Osteocyte (in vitro differentiated cells): ENCODE data around the gene LRRC1. TPM values are rescaled to one million over a fixed set of nuclear protein-coding genes. Genes with fewer than 3 reads are reported as not detected.

Source experiments
- DNase-seq: peaks from one replicate; pipeline ENCODE4 v3.0.0; 2021; ENCODE audit warnings: mixed read lengths; ENCODE audit not compliant: unreplicated experiment; ENCODE audit errors: extremely low spot score
- H3K27ac Mint-ChIP-seq: one replicate; pipeline ENCODE4 v1.8.0; 2021; ENCODE audit warnings: mild to moderate bottlenecking, mixed read lengths; ENCODE audit not compliant: unreplicated experiment
- H3K27me3 Mint-ChIP-seq: one replicate; pipeline ENCODE4 v1.8.0; 2021; ENCODE audit warnings: mixed read lengths; ENCODE audit not compliant: unreplicated experiment
- H3K36me3 Mint-ChIP-seq: one replicate; pipeline ENCODE4 v1.8.0; 2021; ENCODE audit warnings: mixed read lengths; ENCODE audit not compliant: unreplicated experiment
- H3K4me1 Mint-ChIP-seq: one replicate; pipeline ENCODE4 v1.8.0; 2021; ENCODE audit warnings: mixed read lengths; ENCODE audit not compliant: unreplicated experiment
- H3K4me3 Mint-ChIP-seq: one replicate; pipeline ENCODE4 v1.8.0; 2021; ENCODE audit warnings: mild to moderate bottlenecking, moderate library complexity, mixed read lengths; ENCODE audit not compliant: unreplicated experiment
- H3K9me3 Mint-ChIP-seq: one replicate; pipeline ENCODE4 v1.8.0; 2021; ENCODE audit warnings: mixed read lengths; ENCODE audit not compliant: unreplicated experiment
- CTCF ChIP-seq: fragments of 200-600 bp; sonication (generic); IDR thresholded peaks from 2 replicates; pipeline ENCODE4 v1.5.0; 2021; ENCODE audit warnings: antibody characterized with exemption, mild to moderate bottlenecking, moderate library complexity
- total RNA-seq: library from RNA; stranded (reverse); gene quantifications from 2 replicates; pipeline ENCODE4 v1.2.1, GENCODE V29; 2021

The LRRC1 gene
- total RNA-seq, 1 donor from 2014 or later, result 7.4 TPM

- Mint-ChIP-seq H3K9me3 (no peaks in the 10 kb centered on the region), H3K36me3 (peaks cover 13% of the 10 kb centered on the region), H3K4me3 (no peak overlapping the region), H3K4me1 (peaks cover 40% of the 10 kb centered on the region), H3K27me3 (no peaks in the 10 kb centered on the region), H3K27ac (no peak overlapping the region)
- TF ChIP-seq CTCF, result no peak
- no peak for DNase-seq
Measured at GRCh38 chr6:53925891-53926290, 131.1 kb downstream of the LRRC1 start.

DNA sequence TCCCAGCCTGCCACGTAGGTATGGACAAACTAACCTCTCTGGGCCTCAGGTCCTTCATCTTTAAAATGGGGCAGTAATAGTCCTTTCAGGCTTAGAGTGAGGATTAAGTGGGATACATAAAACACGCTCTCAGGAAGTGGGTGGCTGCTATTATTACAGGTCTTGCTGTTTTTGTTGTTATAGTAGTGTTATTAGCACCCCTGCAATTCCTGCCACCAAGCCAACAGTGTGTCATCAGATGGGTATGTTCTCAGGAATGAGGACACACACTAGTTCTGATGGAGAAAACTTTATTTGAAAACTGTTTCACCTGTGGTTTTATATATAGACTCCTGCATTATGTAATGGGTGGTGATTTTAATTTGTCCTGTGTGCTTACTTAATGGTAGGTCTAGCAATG, 131.7 kb downstream of the LRRC1 start:
- Mint-ChIP-seq H3K9me3 (no peaks in the 10 kb centered on the region), H3K4me1 (peaks cover 37% of the 10 kb centered on the region), H3K4me3 (no peak overlapping the region), H3K27me3 (no peaks in the 10 kb centered on the region), H3K27ac (no peak overlapping the region), H3K36me3 (peaks cover 7% of the 10 kb centered on the region)
- TF ChIP-seq CTCF, result no peak
- DNase-seq, result no peak

DNA sequence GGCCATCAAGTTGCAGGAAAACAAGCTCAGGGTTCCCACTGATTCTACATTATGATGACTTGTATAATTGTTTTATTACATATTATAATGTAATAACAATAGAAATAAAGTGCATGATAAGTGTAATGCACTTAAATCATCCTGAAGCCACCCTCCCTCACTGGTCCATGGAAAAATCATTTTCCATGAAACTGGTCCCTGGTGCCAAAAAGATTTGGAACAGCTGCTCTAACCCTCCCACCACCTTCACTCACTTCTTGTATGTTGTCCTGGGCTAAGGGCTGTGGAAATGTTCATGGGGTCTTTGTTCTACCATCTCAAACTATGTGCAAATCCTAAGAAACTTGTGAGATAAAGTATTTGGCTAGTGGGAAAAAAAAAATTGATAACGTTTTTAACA, 133.8 kb downstream of the LRRC1 start:
- no peak overlapping the region for H3K27ac Mint-ChIP-seq

DNA sequence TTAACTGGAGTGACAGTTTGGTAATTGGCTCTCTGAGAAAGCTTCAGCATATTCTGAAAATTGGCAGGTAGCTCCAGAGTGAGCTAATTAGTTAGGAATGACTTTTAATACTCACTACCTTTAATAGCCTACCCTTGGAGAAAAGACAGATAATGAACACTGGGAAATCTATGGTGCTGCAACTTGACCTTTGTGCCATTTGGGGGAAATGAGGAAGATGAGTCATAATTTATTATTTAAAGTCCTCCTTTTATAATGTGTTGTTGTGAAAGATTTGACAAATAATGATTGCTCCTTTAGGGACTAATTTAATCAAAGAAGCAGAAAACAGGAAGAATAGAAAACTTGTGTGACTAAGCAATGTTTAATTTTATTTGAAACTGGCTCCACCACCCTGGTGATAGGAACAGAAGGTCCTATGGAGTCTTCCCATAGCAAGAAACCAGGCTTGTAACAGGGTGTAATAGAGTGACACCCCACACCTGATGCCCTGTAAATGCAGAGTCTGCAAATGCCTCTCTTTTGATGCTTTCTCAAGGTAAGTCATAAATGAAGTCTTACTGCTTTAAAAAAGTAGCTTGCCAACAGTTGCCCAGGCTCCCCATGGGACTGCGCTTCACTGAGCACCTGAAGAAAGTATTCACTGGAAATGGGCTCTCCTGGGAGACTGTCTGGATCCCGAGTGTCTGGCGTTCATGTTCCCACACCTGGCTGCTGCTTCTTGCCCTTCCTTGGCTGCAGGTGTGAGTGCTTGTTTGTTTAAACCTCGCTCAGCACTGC, 134.4 kb downstream of the LRRC1 start:
- Mint-ChIP-seq H3K4me3 (no peak overlapping the region), H3K27ac (no peak overlapping the region), H3K4me1 (peaks cover 18% of the 10 kb centered on the region), H3K9me3 (no peaks in the 10 kb centered on the region), H3K27me3 (no peaks in the 10 kb centered on the region), H3K36me3 (peaks cover 3% of the 10 kb centered on the region)
- no peak for DNase-seq
- TF ChIP-seq CTCF, result no peak

More for the DNA sequence above, 133.8 kb downstream of the LRRC1 start:
- TF ChIP-seq CTCF, result no peak
- Mint-ChIP-seq H3K4me1 (peaks cover 18% of the 10 kb centered on the region), H3K36me3 (peaks cover 3% of the 10 kb centered on the region), H3K27me3 (no peaks in the 10 kb centered on the region), H3K9me3 (no peaks in the 10 kb centered on the region), H3K4me3 (no peak overlapping the region)
- no peak for DNase-seq

DNA sequence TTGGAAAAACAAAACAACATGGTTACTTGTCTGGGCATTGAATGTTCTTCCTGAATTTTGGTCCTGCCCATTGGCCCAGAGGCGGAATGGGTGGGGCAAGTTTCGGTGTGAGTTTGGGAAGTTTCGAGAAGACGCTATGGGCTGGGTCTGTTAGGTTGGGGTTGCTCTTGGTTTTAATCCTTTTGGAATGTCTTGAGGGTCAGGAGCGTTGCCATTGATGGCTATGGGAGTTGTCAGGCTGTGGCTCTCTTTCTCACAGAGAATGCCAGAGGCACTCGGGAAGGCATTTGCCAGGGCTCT, 135.0 kb downstream of the LRRC1 start:
- peaks cover 18% of the 10 kb centered on the region for H3K4me1 Mint-ChIP-seq

More for the DNA sequence above, 135.0 kb downstream of the LRRC1 start:
- Mint-ChIP-seq H3K4me3 (no peak overlapping the region), H3K36me3 (peaks cover 3% of the 10 kb centered on the region), H3K27ac (no peak overlapping the region), H3K27me3 (no peaks in the 10 kb centered on the region), H3K9me3 (no peaks in the 10 kb centered on the region)
- TF ChIP-seq CTCF, result no peak
- no peak for DNase-seq
